IMR-90 (cell line): Measurements from ENCODE around the gene RASSF8. TPM values are rescaled to one million over a fixed set of nuclear protein-coding genes. Genes with fewer than 3 reads are reported as not detected.

Experiments used
- ATAC-seq: fragments of 200-7000 bp; cut with Tn5 transposase; 2 replicates; pipeline ENCODE4 v1.9.1; 2020; ENCODE audit warnings: low read depth, mild to moderate bottlenecking, moderate library complexity
- BruUV-seq: library from RNA; stranded (reverse); fragments of 400-500 nt; replicated peaks from 2 replicates; lab custom pipeline; 2021; lab: Mats Ljungman, UMichigan
- CTCF ChIA-PET: fragments of 300-600 bp; formaldehyde crosslinking; extraction: SDS; loops from one replicate; lab custom pipeline; 2021; ENCODE audit warnings: antibody characterized with exemption; lab: Yijun Ruan, JAX
- POLR2A ChIA-PET: fragments of 300-600 bp; sonication (Branson Sonifier 250); formaldehyde crosslinking; loops from one replicate; lab custom pipeline; 2022; ENCODE audit warnings: antibody characterized with exemption; ENCODE audit not compliant: unreplicated experiment; lab: Charles Lee
- DNase-seq: peaks from one replicate; pipeline ENCODE4 v3.0.0; 2013
- H2AFZ ChIP-seq: replicated peaks from 2 replicates; pipeline ENCODE3; 2013; ENCODE audit warnings: low read length, mild to moderate bottlenecking; ENCODE audit not compliant: poor library complexity
- H2AK5ac ChIP-seq: 2 replicates; pipeline ENCODE4 v1.6.1; 2013; ENCODE audit warnings: low read depth, low read length, inconsistent platforms
- H2AK9ac ChIP-seq: replicated peaks from 2 replicates; pipeline ENCODE3; 2013; ENCODE audit warnings: mild to moderate bottlenecking, low read depth, low read length, moderate library complexity; ENCODE audit not compliant: poor library complexity
- H2BK120ac ChIP-seq: 2 replicates; pipeline ENCODE4 v1.6.1; 2013; ENCODE audit warnings: low read depth, low read length, inconsistent platforms
- H2BK15ac ChIP-seq: 3 replicates; pipeline ENCODE4 v1.6.1; 2013; ENCODE audit warnings: low read depth, low read length, inconsistent platforms
- H2BK20ac ChIP-seq: 2 replicates; pipeline ENCODE4 v1.6.1; 2013; ENCODE audit warnings: low read depth, mild to moderate bottlenecking, inconsistent platforms, low read length, moderate library complexity
- H2BK5ac ChIP-seq: 2 replicates; pipeline ENCODE4 v1.6.1; 2013; ENCODE audit warnings: mild to moderate bottlenecking, low read depth, low read length, inconsistent platforms; ENCODE audit not compliant: poor library complexity, severe bottlenecking
- H3K14ac ChIP-seq: replicated peaks from 2 replicates; pipeline ENCODE4 v1.6.1; 2013; ENCODE audit warnings: low read depth, low read length, inconsistent platforms
- H3K18ac ChIP-seq: 2 replicates; pipeline ENCODE4 v1.6.1; 2013; ENCODE audit warnings: low read depth, low read length, control low read depth
- H3K23ac ChIP-seq: 2 replicates; pipeline ENCODE4 v1.6.1; 2013; ENCODE audit warnings: low read depth, low read length, inconsistent platforms
- H3K27ac ChIP-seq: 2 replicates; pipeline ENCODE4 v1.5.1; 2013; ENCODE audit warnings: mild to moderate bottlenecking, control low read depth, low read length; ENCODE audit not compliant: insufficient read depth
- H3K27me3 ChIP-seq: 2 replicates; pipeline ENCODE4 v1.6.1; 2013; ENCODE audit warnings: low read length; ENCODE audit not compliant: control insufficient read depth, insufficient read depth
- H3K36me3 ChIP-seq: 2 replicates; pipeline ENCODE4 v1.6.1; 2013; ENCODE audit warnings: low read length, mixed read lengths; ENCODE audit not compliant: control insufficient read depth, insufficient read depth
- H3K4ac ChIP-seq: 2 replicates; pipeline ENCODE4 v1.6.1; 2013; ENCODE audit warnings: low read depth, low read length, inconsistent platforms
- H3K4me1 ChIP-seq: 2 replicates; pipeline ENCODE4 v1.6.1; 2013; ENCODE audit warnings: low read length, mixed read lengths; ENCODE audit not compliant: control insufficient read depth, insufficient read depth
- H3K4me2 ChIP-seq: 2 replicates; pipeline ENCODE4 v1.6.1; 2013; ENCODE audit warnings: low read depth, mild to moderate bottlenecking, control low read depth, low read length, moderate library complexity
- H3K4me3 ChIP-seq: 2 replicates; pipeline ENCODE4 v1.5.1; 2013; ENCODE audit warnings: low read depth, mild to moderate bottlenecking, control low read depth, low read length, moderate library complexity; ENCODE audit not compliant: insufficient read depth
- H3K56ac ChIP-seq: 2 replicates; pipeline ENCODE4 v1.6.1; 2013; ENCODE audit warnings: low read length, inconsistent platforms; ENCODE audit not compliant: insufficient read depth; ENCODE audit errors: extremely low read depth
- H3K79me1 ChIP-seq, 2 experiments: 2 replicates each; pipeline ENCODE4 v1.6.1; 2013; ENCODE audit warnings: low read length in 2 of 2, inconsistent platforms in 1 of 2, low read depth in 1 of 2
- H3K9ac ChIP-seq: 2 replicates; pipeline ENCODE4 v1.6.1; 2013; ENCODE audit warnings: low read depth, low read length, control low read depth
- H3K9me1 ChIP-seq: 2 replicates; pipeline ENCODE4 v1.6.1; 2013; ENCODE audit warnings: low read length, inconsistent platforms; ENCODE audit not compliant: insufficient read depth
- H3K9me3 ChIP-seq: 2 replicates; pipeline ENCODE4 v1.6.1; 2013; ENCODE audit warnings: low read length; ENCODE audit not compliant: control insufficient read depth, insufficient read depth
- H4K20me1 ChIP-seq: 2 replicates; pipeline ENCODE4 v1.6.1; 2013; ENCODE audit warnings: low read length, inconsistent platforms; ENCODE audit not compliant: insufficient read depth
- H4K5ac ChIP-seq: 2 replicates; pipeline ENCODE4 v1.6.1; 2013; ENCODE audit warnings: mild to moderate bottlenecking, low read depth, low read length, control low read depth
- H4K8ac ChIP-seq, 2 experiments: 2 replicates each; pipeline ENCODE4 v1.6.1; 2013; ENCODE audit warnings: low read depth in 2 of 2, low read length in 2 of 2, control low read depth in 1 of 2, inconsistent platforms in 1 of 2
- H4K91ac ChIP-seq: 2 replicates; pipeline ENCODE4 v1.6.1; 2013; ENCODE audit warnings: low read depth, low read length, inconsistent platforms; ENCODE audit not compliant: insufficient read depth
- WGBS, 2 experiments: methylation state at CpG; one replicate each; pipeline versions ENCODE4 v1.1.5 to v1.1.7; 2013; ENCODE audit warnings: missing lambda C conversion rate in 2 of 2; ENCODE audit not compliant: insufficient read length in 1 of 2; ENCODE audit errors: extremely low coverage in 2 of 2; 5-methylcytosine and 5-hydroxymethylcytosine counted together
- dilution Hi-C: fragments of 300-500 bp; cut with HindIII; formaldehyde crosslinking; loops from one replicate; pipeline ENCODE4 v1.14.3; 2018; ENCODE audit warnings: low sequenced_read_pairs; ENCODE audit not compliant: unreplicated experiment
- in situ Hi-C: fragments of 300-500 bp; cut with MboI; formaldehyde crosslinking; loops from 3 replicates; pipeline ENCODE4 v1.14.3; 2019; ENCODE audit warnings: low sequenced_read_pairs, inconsistent platforms, mixed read lengths
- intact Hi-C: fragments of 100-400 bp; cut with micrococcal nuclease; formaldehyde crosslinking; loops from 2 replicates; pipeline ENCODE4 v1.10.0; 2022
- polyA plus RNA-seq, 3 experiments: library from polyadenylated mRNA; depleted of rRNA; stranded (reverse); fragments of >200 nt; gene quantifications; 2 replicates each; pipeline ENCODE4 v1.2.3, GENCODE V29; 2012; ENCODE audit warnings: low replicate concordance in 1 of 3
- total RNA-seq: library from RNA; depleted of rRNA; stranded (reverse); fragments of >200 nt; gene quantifications from 2 replicates; pipeline ENCODE4 v1.2.3, GENCODE V29; 2012
- TF ChIP-seq, protein P1 (sequence below): fragments of 150-350 bp; IDR thresholded peaks from 2 replicates; pipeline ENCODE4 v1.6.1; 2016; ENCODE audit warnings: low read depth, mild to moderate bottlenecking, low read length, moderate library complexity, borderline replicate concordance

Gene RASSF8
- total and polyA plus RNA-seq, 2 of the 4 experiments (the other 2 are of a cell fraction) = 10.8 to 50.5 TPM

DNA sequence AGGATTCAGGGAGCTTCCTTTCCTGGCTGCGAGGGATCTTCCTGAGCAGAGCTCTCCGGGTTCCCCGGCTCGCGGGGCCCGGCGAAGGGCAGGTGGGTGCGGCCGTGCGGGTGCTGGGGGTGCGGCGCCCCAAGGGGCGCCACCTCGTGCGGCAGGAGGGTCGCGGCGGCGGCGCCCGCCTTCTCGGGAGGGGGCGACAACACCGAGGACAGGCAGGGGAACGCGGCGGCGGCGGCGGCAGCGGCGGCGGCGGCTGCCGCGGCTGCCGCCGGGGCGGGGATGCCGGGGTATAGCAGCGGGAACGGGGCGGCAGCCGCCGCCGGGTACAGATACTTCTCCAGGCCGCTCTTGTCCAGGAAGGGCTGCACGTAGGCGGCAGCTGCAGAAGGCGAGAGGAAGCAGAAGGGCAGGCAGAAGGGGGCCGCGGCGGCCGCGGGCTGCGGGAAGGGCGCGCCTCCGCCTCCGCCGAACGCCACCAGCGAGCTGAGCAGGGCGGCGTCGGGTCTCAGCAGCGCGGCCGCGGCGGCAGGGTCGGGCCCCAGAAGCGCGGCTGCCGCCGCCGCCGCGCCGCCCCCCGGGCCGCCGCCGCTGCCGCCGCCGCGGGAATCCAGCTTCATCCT, 163.7 kb downstream of the RASSF8 start:
- H2AFZ ChIP-seq = peak overlapping the region; percentile 82
- H2BK15ac ChIP-seq = no peak overlapping the region
- ATAC-seq (peak; percentile 30), DNase-seq (peak; percentile 34)
- H3K9me3 ChIP-seq = no peaks in the 10 kb centered on the region
- H3K9ac ChIP-seq = peak overlapping the region; percentile 52; the same call in 1 of the 2 replicates
- no peak overlapping the region for H3K56ac ChIP-seq
- in situ Hi-C loops = loop anchor here (10.0 kb wide), 1 partner anchor 533 kb away; no protein-coding TSS in a partner anchor
- CTCF ChIA-PET = interaction anchor here (1.0 to 2.1 kb wide), 5 partner anchors 304 to 579 kb away, joined by 3 to 6 read pairs (median 5); no protein-coding TSS in a partner anchor
- TF ChIP-seq, protein P1, sequence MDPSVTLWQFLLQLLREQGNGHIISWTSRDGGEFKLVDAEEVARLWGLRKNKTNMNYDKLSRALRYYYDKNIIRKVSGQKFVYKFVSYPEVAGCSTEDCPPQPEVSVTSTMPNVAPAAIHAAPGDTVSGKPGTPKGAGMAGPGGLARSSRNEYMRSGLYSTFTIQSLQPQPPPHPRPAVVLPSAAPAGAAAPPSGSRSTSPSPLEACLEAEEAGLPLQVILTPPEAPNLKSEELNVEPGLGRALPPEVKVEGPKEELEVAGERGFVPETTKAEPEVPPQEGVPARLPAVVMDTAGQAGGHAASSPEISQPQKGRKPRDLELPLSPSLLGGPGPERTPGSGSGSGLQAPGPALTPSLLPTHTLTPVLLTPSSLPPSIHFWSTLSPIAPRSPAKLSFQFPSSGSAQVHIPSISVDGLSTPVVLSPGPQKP = no peak
- H4K8ac ChIP-seq = no peak overlapping the region
- H3K4ac ChIP-seq = no peak overlapping the region
- no peak overlapping the region for H2AK9ac ChIP-seq
- dilution Hi-C loops = no loop called here
- no peaks in the 10 kb centered on the region for H3K4me1 ChIP-seq
- H3K27ac ChIP-seq = peak overlapping the region; percentile 16; the same call in 1 of the 2 replicates
- POLR2A ChIA-PET = no interaction called here
- H3K79me1 ChIP-seq = no peaks in the 10 kb centered on the region
- no peak overlapping the region for H4K91ac ChIP-seq
- H3K18ac ChIP-seq = no peak overlapping the region
- no peaks in the 10 kb centered on the region for H3K36me3 ChIP-seq
- H2BK20ac ChIP-seq = no peak overlapping the region
- H3K23ac ChIP-seq = no peak overlapping the region
- peak overlapping the region; percentile 82 for H3K4me2 ChIP-seq
- no peak overlapping the region for H2BK5ac ChIP-seq
- 1% methylated on average over 22 of the region's 88 CpGs; no CpG with 5 or more reads in 1 of the 2 experiments for WGBS, 2 experiments
- H3K14ac ChIP-seq = no peak overlapping the region
- peaks cover 7% of the 10 kb centered on the region for H3K27me3 ChIP-seq
- H4K20me1 ChIP-seq = no peaks in the 10 kb centered on the region
- no peak overlapping the region for H2BK120ac ChIP-seq
- H3K4me3 ChIP-seq = peak overlapping the region; percentile 46
- intact Hi-C loops = loop anchor here (2.0 to 5.0 kb wide), 2 partner anchors 105 to 313 kb away; no protein-coding TSS in a partner anchor
- H4K5ac ChIP-seq = no peak overlapping the region
- no peak overlapping the region for H2AK5ac ChIP-seq
- no peaks in the 10 kb centered on the region for H3K9me1 ChIP-seq
- BruUV-seq = no TSS peak
